ENCODE measurements around the gene CYTH4. TPM values are rescaled to one million over a fixed set of nuclear protein-coding genes. Genes with fewer than 3 reads are reported as not detected.

CYTH4 gene
- total RNA-seq, 1 donor from 2014 or later: not detected

GRCh38 chr22:37336579-37336978 lies 54.3 kb downstream of the CYTH4 start:
- no peak for DNase-seq (ENCODE audit: low spot score)
- H3K4me3 Mint-ChIP-seq (ENCODE audit: unreplicated experiment): no peak overlapping the region
- H3K4me1 Mint-ChIP-seq (ENCODE audit: low read depth): peaks cover 11% of the 10 kb centered on the region
- peaks cover 44% of the 10 kb centered on the region for H3K27me3 Mint-ChIP-seq (ENCODE audit: low read depth)
- no peaks in the 10 kb centered on the region for H3K9me3 Mint-ChIP-seq (ENCODE audit: low read depth)
- TF ChIP-seq, protein P1, sequence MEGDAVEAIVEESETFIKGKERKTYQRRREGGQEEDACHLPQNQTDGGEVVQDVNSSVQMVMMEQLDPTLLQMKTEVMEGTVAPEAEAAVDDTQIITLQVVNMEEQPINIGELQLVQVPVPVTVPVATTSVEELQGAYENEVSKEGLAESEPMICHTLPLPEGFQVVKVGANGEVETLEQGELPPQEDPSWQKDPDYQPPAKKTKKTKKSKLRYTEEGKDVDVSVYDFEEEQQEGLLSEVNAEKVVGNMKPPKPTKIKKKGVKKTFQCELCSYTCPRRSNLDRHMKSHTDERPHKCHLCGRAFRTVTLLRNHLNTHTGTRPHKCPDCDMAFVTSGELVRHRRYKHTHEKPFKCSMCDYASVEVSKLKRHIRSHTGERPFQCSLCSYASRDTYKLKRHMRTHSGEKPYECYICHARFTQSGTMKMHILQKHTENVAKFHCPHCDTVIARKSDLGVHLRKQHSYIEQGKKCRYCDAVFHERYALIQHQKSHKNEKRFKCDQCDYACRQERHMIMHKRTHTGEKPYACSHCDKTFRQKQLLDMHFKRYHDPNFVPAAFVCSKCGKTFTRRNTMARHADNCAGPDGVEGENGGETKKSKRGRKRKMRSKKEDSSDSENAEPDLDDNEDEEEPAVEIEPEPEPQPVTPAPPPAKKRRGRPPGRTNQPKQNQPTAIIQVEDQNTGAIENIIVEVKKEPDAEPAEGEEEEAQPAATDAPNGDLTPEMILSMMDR (IDR thresholded peaks at IDR 0.05): no peak
- no peaks in the 10 kb centered on the region for H3K36me3 Mint-ChIP-seq (ENCODE audit: low read depth)
- no peak overlapping the region for H3K27ac Mint-ChIP-seq (ENCODE audit: unreplicated experiment)

GRCh38 chr22:37337204-37337943 lies 55.1 kb downstream of the CYTH4 start:
- Mint-ChIP-seq H3K27me3 (ENCODE audit: low read depth) (peaks cover 46% of the 10 kb centered on the region), H3K27ac (ENCODE audit: unreplicated experiment) (no peak overlapping the region), H3K9me3 (ENCODE audit: low read depth) (no peaks in the 10 kb centered on the region), H3K4me3 (ENCODE audit: unreplicated experiment) (no peak overlapping the region), H3K36me3 (ENCODE audit: low read depth) (no peaks in the 10 kb centered on the region), H3K4me1 (ENCODE audit: low read depth) (peaks cover 11% of the 10 kb centered on the region)
- DNase-seq (ENCODE audit: low spot score): no peak
- TF ChIP-seq, protein P1 (IDR thresholded peaks at IDR 0.05): no peak

- no peak overlapping the region for H3K27ac Mint-ChIP-seq (ENCODE audit: unreplicated experiment)
- peaks cover 11% of the 10 kb centered on the region for H3K4me1 Mint-ChIP-seq (ENCODE audit: low read depth)
- H3K4me3 Mint-ChIP-seq (ENCODE audit: unreplicated experiment): no peak overlapping the region
- H3K27me3 Mint-ChIP-seq (ENCODE audit: low read depth): peaks cover 40% of the 10 kb centered on the region
- H3K36me3 Mint-ChIP-seq (ENCODE audit: low read depth): no peaks in the 10 kb centered on the region
- H3K9me3 Mint-ChIP-seq (ENCODE audit: low read depth): no peaks in the 10 kb centered on the region
- DNase-seq (ENCODE audit: low spot score): no peak
- TF ChIP-seq, protein P1 (IDR thresholded peaks at IDR 0.05): no peak
Observed at GRCh38 chr22:37338539-37339246, 56.4 kb downstream of the CYTH4 start.

DNA sequence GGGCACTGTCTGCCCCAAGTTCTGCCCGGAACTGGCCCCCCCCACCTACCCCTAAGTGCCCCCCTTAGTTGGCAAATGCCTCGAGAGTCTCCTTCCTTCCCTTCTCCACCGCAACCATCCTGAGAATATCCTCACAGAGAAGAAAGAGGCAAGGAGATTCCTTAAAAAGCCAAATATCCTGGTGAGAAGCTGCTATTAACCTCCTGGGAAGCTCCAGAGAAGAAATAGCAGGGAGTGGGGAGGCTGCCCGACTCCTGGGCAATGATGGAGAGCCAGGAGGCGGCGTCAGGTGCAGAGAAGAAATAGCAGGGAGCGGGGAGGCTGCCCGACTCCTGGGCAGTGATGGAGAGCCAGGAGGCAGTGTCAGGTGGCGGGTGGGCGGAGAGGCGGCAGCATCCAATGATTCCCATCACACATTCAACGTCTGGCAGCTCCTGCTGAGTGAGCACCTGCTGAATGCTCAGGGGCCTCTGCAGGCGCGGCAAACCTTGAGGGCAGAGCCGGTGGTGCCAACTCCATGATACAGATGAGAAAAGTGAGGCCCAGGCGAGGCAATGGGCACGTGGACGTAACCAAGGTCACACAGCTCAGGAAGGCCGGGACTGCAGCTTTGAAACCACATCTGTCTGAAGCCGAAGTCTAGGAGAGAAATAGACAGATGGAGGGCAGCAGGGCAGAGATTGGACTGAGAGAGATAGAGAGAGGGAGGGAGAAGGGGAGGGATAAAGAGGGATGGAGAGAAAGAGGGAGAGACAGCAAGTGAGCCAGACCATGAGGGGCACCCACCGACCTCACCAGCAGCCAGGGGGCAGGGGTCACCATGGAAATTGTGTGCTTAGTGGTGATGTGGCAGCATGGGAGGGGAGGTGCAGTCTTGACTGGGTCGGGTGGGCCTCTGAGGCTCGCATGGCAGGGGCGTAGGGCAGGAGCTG lies 58.3 kb downstream of the CYTH4 start:
- H3K27ac Mint-ChIP-seq (ENCODE audit: unreplicated experiment): no peak overlapping the region
- H3K36me3 Mint-ChIP-seq (ENCODE audit: low read depth): no peaks in the 10 kb centered on the region
- H3K27me3 Mint-ChIP-seq (ENCODE audit: low read depth): peaks cover 29% of the 10 kb centered on the region
- no peak overlapping the region for H3K4me3 Mint-ChIP-seq (ENCODE audit: unreplicated experiment)
- TF ChIP-seq, protein P1 (IDR thresholded peaks at IDR 0.05): no peak
- no peaks in the 10 kb centered on the region for H3K9me3 Mint-ChIP-seq (ENCODE audit: low read depth)
- no peaks in the 10 kb centered on the region for H3K4me1 Mint-ChIP-seq (ENCODE audit: low read depth)
- DNase-seq (ENCODE audit: low spot score): no peak

DNA sequence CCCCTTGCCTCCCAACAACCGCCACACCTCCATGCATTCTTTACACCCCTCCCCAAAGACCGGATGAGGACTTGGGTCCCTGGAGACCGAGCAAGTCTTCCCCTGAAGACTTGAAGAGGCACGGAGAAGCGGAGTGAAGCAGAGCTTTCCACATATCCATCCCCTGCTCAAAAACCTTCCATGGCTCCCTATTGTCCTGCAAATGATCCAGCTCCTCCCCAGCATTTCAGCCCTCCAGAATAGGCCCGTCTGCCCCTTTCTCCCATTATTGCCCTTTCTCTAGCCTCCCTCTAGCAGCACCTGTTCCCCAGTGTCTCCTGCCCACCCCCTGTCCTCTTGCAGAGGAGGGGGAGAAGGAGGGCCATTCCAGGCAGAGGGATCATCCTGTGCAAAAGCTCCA lies 59.8 kb downstream of the CYTH4 start:
- Mint-ChIP-seq H3K4me1 (ENCODE audit: low read depth) (peaks cover 4% of the 10 kb centered on the region), H3K27ac (ENCODE audit: unreplicated experiment) (no peak overlapping the region), H3K36me3 (ENCODE audit: low read depth) (no peaks in the 10 kb centered on the region), H3K27me3 (ENCODE audit: low read depth) (peaks cover 27% of the 10 kb centered on the region), H3K4me3 (ENCODE audit: unreplicated experiment) (no peak overlapping the region), H3K9me3 (ENCODE audit: low read depth) (no peaks in the 10 kb centered on the region)
- DNase-seq (ENCODE audit: low spot score): no peak
- TF ChIP-seq, protein P1 (IDR thresholded peaks at IDR 0.05): no peak
